Neuron (in vitro differentiated cells): ENCODE measurements around the gene AIDA.

Experiments used
- H2AFZ ChIP-seq: one replicate; pipeline ENCODE4 v1.6.1; 2013; ENCODE audit warnings: low read depth, mild to moderate bottlenecking, inconsistent platforms, low read length, moderate library complexity
- H3K27me3 ChIP-seq: one replicate; pipeline ENCODE4 v1.6.1; 2013; ENCODE audit warnings: low read length; ENCODE audit not compliant: insufficient read depth
- H3K36me3 ChIP-seq: one replicate; pipeline ENCODE4 v1.6.1; 2013; ENCODE audit warnings: low read length; ENCODE audit not compliant: insufficient read depth
- H3K4me1 ChIP-seq: one replicate; pipeline ENCODE4 v1.6.1; 2013; ENCODE audit warnings: low read length; ENCODE audit not compliant: insufficient read depth
- H3K4me3 ChIP-seq: 2 replicates; pipeline ENCODE4 v1.5.1; 2013; ENCODE audit warnings: mild to moderate bottlenecking, low read length, moderate library complexity
- H3K9me3 ChIP-seq: one replicate; pipeline ENCODE4 v1.6.1; 2013; ENCODE audit warnings: low read length

AIDA gene

DNA sequence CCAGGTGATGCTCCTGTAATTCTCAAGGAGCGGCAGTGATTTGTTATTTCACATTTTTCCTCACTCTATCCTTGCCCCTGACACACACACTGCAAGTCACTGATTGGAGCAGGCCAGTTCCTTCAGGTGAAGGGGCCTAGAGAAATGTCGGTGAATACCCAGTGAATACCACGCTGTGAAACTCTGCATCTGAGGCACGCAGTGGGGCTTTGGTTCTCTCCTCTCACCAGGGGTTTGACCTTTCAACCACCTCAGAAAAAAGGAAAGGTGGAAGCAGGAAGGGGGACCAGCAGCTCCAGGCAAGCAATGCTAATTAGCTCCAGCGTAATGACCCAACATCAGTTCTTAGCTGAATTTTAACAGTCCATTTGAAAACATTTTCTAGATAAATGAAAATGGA lies 24.2 kb upstream of the AIDA start:
- Histone ChIP-seq H3K4me3 (no peak overlapping the region), H3K4me1 (peaks cover 6% of the 10 kb centered on the region), H2AFZ (no peak overlapping the region), H3K27me3 (no peaks in the 10 kb centered on the region), H3K9me3 (no peaks in the 10 kb centered on the region), H3K36me3 (peaks cover 32% of the 10 kb centered on the region)

DNA sequence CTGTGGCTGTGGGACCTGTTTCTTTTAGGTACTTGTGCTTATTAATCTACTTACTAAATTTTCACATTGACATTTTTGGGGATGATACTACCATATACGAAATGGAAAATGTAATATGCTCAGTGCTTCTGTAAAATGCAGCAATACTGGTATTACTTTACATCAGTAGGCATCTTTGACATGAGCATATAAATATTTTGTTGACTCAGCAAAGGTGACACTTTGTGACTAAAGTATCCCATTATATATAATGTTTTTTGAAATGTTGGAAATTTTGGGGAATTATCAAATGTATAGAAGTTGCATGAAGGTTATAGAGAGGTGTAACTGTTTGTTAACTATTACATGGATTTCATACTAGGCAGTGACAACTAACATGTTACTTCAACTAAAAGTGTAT lies 22.4 kb upstream of the AIDA start:
- Histone ChIP-seq H3K9me3 (no peaks in the 10 kb centered on the region), H3K4me3 (no peak overlapping the region), H3K4me1 (peaks cover 6% of the 10 kb centered on the region), H2AFZ (no peak overlapping the region), H3K36me3 (peaks cover 48% of the 10 kb centered on the region), H3K27me3 (no peaks in the 10 kb centered on the region)

DNA sequence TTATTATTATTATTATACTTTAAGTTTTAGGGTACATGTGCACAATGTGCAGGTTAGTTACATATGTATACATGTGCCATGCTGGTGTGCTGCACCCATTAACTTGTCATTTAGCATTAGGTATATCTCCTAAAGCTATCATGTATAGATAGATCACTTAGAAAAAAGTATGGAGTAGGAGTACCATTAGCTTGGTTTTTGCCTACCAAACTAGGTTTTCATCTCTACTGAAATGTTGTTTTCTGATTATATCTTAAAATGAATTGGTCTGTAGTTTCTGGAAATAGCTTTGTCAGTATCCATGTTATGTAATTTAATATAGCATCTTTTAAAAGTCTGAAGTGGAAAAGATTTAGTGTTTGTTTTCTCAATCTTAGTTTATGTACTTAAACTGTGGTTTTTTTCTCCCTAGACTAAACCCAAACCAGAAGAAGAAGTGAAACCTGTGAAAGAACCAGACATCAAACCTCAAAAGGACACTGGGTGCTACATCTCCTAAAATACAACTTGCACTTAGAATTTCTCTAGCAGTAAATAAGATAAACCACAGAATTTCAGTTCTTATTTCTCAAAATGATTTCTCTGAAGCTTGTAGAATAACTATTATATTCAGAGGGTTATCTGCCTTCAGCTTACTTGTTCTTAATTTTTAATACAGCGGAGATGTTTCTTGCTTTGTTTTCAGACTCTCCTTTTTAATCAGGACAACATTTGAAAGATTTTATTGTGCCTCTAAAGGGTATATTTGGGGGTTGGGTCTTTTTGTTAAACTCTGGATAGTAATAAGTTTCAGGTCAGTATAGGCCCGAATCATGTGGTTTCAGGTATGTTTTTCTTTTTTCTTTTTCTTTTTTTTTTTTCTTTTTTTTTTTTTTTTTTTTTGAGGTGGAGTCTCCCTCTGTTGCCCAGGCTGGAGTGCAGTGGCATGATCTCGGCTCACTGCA lies 20.2 kb upstream of the AIDA start:
- no peaks in the 10 kb centered on the region for H3K27me3 ChIP-seq
- H3K9me3 ChIP-seq, result no peaks in the 10 kb centered on the region
- peaks cover 69% of the 10 kb centered on the region for H3K36me3 ChIP-seq
- no peak overlapping the region for H3K4me3 ChIP-seq
- peaks cover 6% of the 10 kb centered on the region for H3K4me1 ChIP-seq
- H2AFZ ChIP-seq, result no peak overlapping the region

DNA sequence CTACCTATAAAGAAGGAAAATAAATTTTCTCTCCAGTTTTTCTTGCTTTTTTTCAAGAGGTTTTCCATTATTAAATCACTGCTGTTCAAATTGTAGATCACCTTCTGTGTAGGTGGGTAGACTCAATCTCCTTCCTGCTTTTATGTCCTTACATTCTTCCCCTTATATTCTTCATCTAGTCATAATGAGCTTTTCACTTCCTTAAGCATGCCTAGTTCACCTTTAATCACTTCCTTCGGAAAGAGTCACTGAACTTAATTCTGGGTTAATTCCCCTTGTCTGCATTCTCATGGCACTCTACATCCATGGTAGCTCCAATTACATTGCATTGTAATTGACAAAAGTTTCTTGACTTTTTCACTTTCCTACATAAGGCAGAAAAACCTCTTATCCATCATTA lies 18.6 kb upstream of the AIDA start:
- no peak overlapping the region for H3K4me3 ChIP-seq
- H3K4me1 ChIP-seq, result peaks cover under 1% of the 10 kb centered on the region
- no peaks in the 10 kb centered on the region for H3K9me3 ChIP-seq
- no peaks in the 10 kb centered on the region for H3K27me3 ChIP-seq
- H3K36me3 ChIP-seq, result peaks cover 79% of the 10 kb centered on the region
- H2AFZ ChIP-seq, result no peak overlapping the region

DNA sequence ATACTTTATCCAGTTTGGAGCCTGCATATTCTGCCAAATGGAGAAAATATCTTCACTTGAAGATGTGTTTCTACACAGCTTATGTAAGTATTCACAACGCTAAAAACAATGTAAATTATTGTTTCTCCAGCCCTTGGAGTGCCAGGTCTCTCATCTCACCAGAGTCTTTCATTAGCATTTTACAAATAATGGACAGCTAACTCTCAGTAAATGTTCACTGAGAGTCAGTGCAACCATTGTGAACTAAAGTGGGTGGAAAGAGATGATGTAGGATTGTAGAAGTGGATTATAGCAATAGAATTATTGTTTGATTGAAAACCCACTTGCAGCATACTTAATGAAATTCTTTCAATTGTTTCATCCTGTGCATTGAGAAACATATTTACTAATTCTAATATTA lies 16.5 kb upstream of the AIDA start:
- H3K36me3 ChIP-seq, result peaks cover 79% of the 10 kb centered on the region
- H3K4me3 ChIP-seq, result no peak overlapping the region
- H3K27me3 ChIP-seq, result no peaks in the 10 kb centered on the region
- H2AFZ ChIP-seq, result no peak overlapping the region
- no peaks in the 10 kb centered on the region for H3K4me1 ChIP-seq
- H3K9me3 ChIP-seq, result no peaks in the 10 kb centered on the region

DNA sequence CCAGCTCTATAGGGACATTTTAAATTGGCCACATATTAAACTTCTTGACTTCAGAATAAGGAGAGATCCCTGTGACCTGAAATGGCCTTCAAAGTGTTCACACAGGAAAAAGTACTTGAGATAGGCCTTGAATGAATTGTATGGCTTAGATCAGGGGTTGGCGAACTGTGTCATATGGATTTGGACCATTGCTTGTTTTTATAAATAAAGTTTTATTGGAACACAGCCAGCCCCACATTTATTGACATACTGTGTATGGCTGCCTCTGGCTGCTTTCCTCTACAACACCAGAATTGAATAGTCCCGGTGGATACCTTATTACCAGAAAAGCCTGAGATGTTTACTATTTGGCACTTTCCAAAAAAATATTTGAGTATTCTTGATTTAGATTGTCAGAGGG lies 4.1 kb upstream of the AIDA start:
- Histone ChIP-seq H3K27me3 (no peaks in the 10 kb centered on the region), H3K4me1 (peaks cover 2% of the 10 kb centered on the region), H3K9me3 (no peaks in the 10 kb centered on the region), H3K36me3 (peaks cover 46% of the 10 kb centered on the region), H2AFZ (no peak overlapping the region), H3K4me3 (no peak overlapping the region)

DNA sequence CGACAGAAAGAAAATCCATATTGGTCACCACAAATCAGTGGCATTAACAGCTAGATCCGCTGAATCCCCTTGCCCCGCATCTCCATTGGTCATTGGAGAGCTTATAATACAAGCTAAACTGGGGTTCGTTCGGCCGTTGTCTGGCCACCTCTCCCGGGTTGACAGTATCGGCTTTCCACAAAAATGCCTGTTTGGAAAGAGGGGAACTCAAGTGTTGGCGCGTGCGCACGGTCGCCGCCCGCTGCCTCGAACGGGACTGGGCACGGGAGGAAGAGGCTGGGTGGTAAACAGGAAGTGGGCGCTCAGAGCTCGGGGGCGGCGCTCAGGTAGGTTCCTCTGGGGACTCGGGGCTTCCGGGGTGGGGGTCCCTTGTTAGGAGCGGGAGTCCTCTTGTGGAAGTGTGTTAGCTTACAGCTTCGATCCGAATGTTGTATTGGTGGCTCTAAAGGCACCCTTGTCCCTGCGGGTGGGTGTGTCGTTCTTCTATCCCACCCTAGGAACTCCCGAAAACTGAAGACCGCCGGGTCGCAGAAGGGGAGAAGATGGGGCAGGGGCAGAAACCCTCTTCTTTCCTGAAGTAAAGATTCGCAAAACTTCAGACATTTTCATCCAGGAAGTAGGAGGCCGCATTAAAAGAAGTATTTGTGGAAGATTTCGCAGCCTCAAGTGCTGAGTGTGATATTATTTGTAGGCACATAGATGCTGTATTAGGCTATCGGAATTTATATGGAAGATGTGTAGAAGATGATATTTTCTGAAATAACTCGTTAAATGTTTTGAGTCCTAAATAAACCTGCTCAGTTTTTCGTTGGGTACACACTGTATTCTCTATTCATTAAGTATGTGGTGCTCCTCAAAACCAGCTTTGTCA lies 1.0 kb upstream of the AIDA start:
- Histone ChIP-seq H3K4me1 (peaks cover 16% of the 10 kb centered on the region), H3K4me3 (peak overlapping the region; percentile 71), H2AFZ (peak overlapping the region; percentile 89), H3K9me3 (no peaks in the 10 kb centered on the region), H3K36me3 (peaks cover 19% of the 10 kb centered on the region), H3K27me3 (no peaks in the 10 kb centered on the region)

DNA sequence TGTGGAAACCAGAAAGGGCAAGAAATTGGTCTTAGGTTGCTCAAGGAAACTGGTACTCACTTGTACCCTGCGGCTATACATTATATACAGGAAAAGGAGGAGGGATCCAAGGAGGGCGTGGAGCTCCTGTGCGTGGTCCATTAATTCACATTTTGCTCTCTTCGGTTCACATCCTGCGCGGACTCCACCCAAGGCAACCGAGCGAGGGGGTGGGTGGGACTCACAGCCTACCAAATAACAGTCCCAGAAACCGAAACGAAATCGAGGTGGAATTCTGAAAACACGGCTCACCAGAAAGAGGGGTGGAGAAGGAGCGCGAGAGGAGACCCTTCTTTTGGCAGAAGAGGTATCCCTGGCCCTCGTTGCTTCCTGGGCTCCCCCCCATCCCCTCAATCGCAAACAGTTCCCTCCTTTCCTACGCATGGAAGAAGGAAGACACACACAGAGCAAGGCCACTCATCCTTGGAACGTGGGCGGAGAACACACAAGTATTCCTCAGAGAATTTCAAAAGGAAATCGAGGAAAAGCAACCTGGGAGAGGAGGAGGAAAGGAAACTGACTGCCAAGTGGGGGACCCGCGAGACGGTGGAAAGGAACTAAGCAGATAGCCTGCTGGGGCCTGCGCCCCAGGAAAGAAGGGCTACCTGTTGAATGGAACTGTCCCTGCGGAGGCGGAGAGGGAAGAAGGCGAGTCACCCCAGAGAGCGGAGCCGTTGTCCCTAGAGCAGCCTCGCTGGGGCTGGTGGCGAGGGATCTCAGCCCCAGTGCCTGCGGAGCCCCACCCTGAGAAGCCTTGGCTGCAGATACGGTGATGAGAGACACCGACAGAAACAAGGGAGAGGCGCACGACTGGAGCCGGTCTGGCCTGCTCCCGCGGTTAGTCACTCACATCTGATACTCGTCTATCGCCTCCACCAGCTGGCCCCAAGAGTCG lies 705 bp downstream of the AIDA start:
- Histone ChIP-seq H2AFZ (no peak overlapping the region), H3K36me3 (peaks cover 8% of the 10 kb centered on the region), H3K9me3 (no peaks in the 10 kb centered on the region), H3K4me3 (peak overlapping the region; percentile 71), H3K27me3 (no peaks in the 10 kb centered on the region), H3K4me1 (peaks cover 16% of the 10 kb centered on the region)

DNA sequence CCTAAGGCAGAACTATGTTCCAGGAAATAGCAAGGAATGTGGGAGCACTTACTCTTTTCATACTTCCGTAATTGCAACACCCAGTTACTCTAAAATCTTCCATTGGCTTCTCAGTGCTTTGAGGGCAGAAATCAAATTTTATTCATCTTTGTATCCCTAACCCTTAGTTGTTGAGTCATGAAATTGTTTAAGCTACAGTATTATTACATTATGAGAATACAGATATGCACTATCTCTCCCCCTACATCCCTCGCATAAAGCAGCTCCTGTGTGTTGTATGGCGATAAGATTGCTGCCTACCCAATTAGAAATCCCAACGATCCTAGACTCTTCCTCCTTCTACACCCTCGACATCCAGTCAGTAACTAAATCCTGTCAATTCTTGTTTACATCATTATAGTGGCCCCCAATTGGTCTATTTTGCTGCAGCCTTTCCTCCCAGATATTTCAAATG lies 2.6 kb downstream of the AIDA start:
- Histone ChIP-seq H3K36me3 (no peaks in the 10 kb centered on the region), H3K9me3 (no peaks in the 10 kb centered on the region), H3K27me3 (no peaks in the 10 kb centered on the region), H2AFZ (no peak overlapping the region), H3K4me3 (peak overlapping the region; percentile 71), H3K4me1 (peaks cover 16% of the 10 kb centered on the region)

DNA sequence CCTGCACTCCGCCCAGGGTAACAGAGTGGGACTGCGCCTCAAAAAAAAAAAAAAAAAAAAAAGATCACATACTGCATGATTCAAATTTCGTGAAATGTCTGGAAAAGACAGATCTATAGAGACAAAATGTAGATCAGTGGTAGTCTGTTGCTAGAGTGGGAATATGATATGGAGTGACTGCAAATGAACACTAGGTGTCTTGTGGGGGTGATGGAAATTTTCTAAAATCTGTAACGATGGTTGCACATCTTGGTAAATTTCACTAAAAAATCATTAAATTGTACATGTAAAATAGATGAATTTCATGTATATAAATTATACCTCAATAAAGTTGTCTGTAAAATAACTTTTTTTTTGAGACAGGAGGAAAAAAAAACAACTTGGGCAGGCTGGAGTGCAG lies 5.5 kb downstream of the AIDA start:
- Histone ChIP-seq H3K9me3 (peaks cover 8% of the 10 kb centered on the region), H2AFZ (no peak overlapping the region), H3K27me3 (no peaks in the 10 kb centered on the region), H3K36me3 (peaks cover 9% of the 10 kb centered on the region), H3K4me3 (no peak overlapping the region), H3K4me1 (peaks cover 14% of the 10 kb centered on the region)

DNA sequence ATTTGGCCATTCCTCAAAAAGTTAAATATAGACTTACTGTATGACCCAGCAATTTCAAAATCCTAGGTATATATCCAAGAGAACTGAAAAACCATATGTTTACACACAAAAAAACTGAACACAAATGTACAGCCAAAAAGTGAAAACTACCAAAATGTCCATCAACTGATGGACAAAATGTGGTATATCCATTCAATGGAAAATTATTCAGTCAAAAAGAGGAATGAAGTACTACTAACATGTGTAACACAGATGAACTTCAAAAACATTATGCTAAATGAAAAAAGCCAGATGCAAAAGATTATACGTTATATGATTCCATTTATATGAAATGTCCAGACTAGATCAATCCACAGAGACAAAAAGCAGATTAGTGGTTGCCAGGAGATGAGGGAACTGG lies 8.0 kb downstream of the AIDA start:
- no peaks in the 10 kb centered on the region for H3K27me3 ChIP-seq
- H3K4me3 ChIP-seq, result no peak overlapping the region
- no peak overlapping the region for H2AFZ ChIP-seq
- H3K9me3 ChIP-seq, result peaks cover 8% of the 10 kb centered on the region
- peaks cover 15% of the 10 kb centered on the region for H3K36me3 ChIP-seq
- no peaks in the 10 kb centered on the region for H3K4me1 ChIP-seq

DNA sequence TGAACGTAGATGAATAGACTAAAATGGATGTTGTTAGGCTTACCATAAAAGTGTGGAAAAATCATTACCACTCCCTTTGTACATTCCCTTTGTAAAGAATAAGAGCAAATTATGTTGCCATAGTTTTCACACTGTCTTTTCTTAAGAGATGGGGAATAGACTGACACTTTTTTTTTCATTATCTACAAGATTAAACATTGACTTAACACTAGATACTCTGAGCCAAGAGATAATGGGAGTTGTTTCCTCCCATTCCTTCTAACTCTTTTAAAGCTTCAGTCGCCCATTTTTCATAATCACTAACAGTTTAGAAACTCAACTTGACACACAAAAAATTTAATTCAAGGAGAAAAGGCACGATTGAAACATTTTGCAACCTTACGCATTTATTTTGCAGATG lies 10.1 kb downstream of the AIDA start:
- H3K36me3 ChIP-seq, result peaks cover 18% of the 10 kb centered on the region
- H3K27me3 ChIP-seq, result no peaks in the 10 kb centered on the region
- no peak overlapping the region for H2AFZ ChIP-seq
- H3K9me3 ChIP-seq, result peaks cover 8% of the 10 kb centered on the region
- no peak overlapping the region for H3K4me3 ChIP-seq
- no peaks in the 10 kb centered on the region for H3K4me1 ChIP-seq
